Activated T-cell treated with anti-CD3 and anti-CD28 coated beads for 24 hours (primary cell): ENCODE results near the gene TAOK1.
"Not testable (repeated sequence)": the region's sequence is repeated elsewhere in the genome, so short reads cannot be mapped to it uniquely, and the experiment has no call there.

Experiments used
- DNase-seq: peaks from one replicate; pipeline ENCODE4 v3.0.0-alpha.2; 2020; ENCODE audit warnings: low read depth

Gene TAOK1

GRCh38 chr17:29389982-29390850 is at the start of gene TAOK1:
TAOK1 (plus strand) TSS chr17:29390363; CDS start chr17:29451549, 61,186 bp downstream.
- peak; percentile 97 for DNase-seq

GRCh38 chr17:29341726-29342125 is 48.4 kb upstream of the TAOK1 start:
- no peak for DNase-seq

- no peak for DNase-seq
Observed at GRCh38 chr17:29342158-29342765, 47.9 kb upstream of the TAOK1 start.

- no peak for DNase-seq
Observed at GRCh38 chr17:29344201-29344856, 45.8 kb upstream of the TAOK1 start.

GRCh38 chr17:29345066-29345465 is 45.1 kb upstream of the TAOK1 start:
- DNase-seq = no peak

- not testable (repeated sequence) for DNase-seq
Observed at GRCh38 chr17:29345470-29345869, 44.7 kb upstream of the TAOK1 start.

DNA sequence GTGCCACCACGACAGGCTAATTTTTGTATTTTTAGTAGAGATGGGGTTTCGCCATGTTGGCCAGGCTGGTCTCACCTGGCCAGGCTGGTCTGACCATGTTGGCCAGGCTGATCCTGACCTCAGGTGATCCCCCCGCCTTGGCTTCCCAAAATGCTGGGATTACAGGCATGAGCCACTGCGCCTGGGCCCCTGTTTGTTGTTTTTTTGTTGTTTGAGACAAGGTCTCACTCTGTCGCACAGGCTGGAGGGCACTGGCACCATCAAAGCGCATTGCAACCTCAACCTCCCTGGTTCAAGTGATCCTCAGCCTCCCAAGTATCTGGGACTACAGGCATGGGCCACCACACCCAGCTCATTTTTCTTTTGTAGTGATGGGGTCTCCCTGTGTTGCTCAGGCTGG is 43.7 kb upstream of the TAOK1 start:
- no peak for DNase-seq

- no peak for DNase-seq
Observed at GRCh38 chr17:29347831-29348629, 42.1 kb upstream of the TAOK1 start.

- no peak for DNase-seq
Observed at GRCh38 chr17:29349409-29349808, 40.8 kb upstream of the TAOK1 start.

DNA sequence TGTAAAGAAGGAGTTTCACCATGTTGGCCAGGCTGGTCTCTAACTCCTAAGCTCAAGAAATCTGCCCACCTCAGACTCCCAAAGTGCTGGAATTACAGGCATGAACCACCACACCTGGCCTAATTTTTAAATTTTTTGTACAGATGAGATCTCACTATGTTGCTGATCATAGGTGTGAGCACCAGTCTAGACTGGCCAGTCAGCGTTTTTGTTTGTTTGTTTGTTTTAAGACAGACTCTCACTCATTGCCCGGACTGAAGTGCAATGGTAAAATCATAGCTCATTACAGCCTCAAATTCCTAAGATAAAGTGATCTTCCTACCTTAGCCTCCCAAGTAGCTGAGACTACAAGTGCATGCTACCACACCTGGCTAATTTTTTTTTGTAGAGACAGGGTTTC is 38.0 kb upstream of the TAOK1 start:
- no peak for DNase-seq

DNA sequence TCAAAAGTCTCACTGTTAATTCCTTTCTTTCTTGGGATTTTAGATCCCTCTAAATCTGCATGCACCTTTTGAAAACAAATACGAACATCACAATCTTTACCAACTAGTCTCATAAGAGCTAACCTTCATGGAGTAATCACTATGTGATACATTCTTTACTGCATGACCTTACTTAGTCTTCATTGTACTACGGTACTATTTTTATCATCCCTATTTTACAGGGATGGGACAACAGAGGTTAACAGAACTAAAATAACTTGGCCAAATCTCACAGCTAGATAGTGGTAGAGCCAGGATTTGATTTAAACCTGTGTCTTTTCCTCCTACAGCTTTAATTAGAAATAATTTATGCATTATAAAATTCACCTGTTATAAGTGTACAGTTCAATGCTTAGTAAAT is 32.9 kb upstream of the TAOK1 start:
- no peak for DNase-seq

GRCh38 chr17:29357821-29358232 is 32.3 kb upstream of the TAOK1 start:
- DNase-seq = no peak

GRCh38 chr17:29358416-29358815 is 31.7 kb upstream of the TAOK1 start:
- no peak for DNase-seq

DNA sequence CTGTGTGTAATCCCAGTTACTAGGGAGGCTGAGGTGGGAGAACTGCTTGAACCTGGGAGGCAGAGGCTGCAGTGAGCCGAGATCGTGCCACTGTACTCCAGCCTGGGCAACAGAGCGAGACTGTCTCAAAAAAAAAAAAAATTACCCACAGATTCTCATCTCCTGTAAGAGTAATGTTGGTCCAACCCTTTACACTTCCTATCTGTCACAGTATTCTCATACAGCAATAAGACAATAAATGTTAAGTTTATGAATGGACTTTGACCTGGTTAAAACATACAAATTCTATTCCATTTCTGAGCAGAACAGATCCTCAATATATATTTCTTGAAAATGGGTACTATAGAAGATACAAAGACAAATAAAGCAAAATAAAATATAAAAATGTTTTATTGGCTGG is 30.4 kb upstream of the TAOK1 start:
- no peak for DNase-seq

- DNase-seq = no peak
Observed at GRCh38 chr17:29363716-29364115, 26.4 kb upstream of the TAOK1 start.

DNA sequence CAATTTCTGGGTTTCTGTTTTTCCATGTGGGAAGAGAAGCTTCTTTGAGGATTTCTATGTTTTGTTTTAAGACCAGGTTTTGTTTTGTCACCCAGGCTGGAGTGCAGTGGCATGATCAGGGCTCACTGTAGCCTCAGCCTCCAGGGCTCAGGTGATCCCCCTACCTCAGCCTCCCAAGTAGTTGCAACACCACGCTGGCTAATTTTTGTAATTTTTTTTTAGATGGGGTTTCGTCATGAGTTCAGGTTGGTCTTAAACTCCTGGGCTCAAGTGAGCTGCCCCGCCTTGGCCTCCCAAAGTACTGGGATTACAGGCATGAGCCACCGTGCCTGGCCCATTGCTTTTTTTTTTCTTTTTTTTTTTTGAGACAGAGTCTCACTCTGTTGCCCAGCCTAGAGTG is 25.5 kb upstream of the TAOK1 start:
- no peak for DNase-seq

GRCh38 chr17:29368161-29368560 is 22.0 kb upstream of the TAOK1 start:
- no peak for DNase-seq

DNA sequence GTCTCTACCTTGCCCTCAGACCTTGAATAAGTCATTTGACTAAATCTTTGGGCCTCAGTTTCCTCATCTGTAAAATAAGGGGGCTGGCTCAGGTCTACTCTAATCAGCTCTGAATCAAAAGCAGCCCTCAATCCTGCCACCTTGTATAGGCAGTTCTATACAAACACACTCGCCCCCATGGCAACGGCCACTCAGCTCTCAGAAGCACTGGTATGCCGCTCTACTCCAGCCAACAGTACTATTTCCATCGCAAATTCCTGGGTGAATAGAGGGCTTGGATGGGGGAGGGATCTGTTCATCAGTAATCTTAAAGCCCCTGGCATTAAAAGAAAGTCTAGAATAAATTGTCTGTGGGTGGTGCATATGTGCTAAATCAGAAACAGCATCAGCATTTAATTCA is 21.2 kb upstream of the TAOK1 start:
- DNase-seq = no peak

- DNase-seq = peak; percentile 23
Observed at GRCh38 chr17:29369831-29370735, 20.1 kb upstream of the TAOK1 start.

DNA sequence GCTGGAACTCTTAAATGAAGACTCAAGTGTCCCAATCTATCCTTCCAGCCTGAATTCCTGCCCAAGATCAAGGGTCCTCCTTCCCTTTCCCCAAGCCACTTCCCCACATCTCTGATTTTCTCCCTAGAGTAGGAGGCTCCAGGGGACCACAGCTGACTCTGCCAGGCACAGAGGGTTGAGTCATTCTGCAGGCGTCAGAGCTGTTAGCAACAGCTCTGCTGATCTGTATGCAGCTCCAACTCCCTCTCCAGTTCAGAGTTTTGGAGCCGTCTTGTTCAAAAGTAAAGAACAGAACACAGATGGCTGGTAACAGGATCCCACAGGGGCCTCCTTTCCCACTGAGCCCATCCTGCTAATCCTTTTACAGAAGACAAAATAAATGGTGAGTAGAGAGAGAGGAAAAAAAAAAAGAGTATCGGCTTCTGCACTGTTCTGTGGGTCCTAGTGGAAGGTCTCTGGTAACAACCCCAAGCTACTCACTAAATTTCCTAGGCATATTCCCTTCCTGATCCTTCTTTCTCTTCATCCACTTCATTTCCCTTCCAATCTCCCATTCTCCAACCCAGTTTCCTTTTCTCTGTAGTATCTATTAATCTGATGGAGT is 13.4 kb upstream of the TAOK1 start:
- no peak for DNase-seq

- DNase-seq = no peak
Observed at GRCh38 chr17:29378500-29378899, 11.7 kb upstream of the TAOK1 start.
